Type B pancreatic cell (in vitro differentiated cells): ENCODE measurements around the gene ACOT9. TPM values are rescaled to one million over a fixed set of nuclear protein-coding genes. Genes with fewer than 3 reads are reported as not detected.
"Not testable (repeated sequence)": the region's sequence is repeated elsewhere in the genome, so short reads cannot be mapped to it uniquely, and the experiment has no call there.

Experiments used
- DNase-seq: peaks from one replicate; pipeline ENCODE4 v3.0.0; 2021; ENCODE audit warnings: mixed read lengths; ENCODE audit not compliant: unreplicated experiment; ENCODE audit errors: extremely low spot score
- H3K27ac Mint-ChIP-seq: 2 replicates; pipeline ENCODE4 v1.8.0; 2021; ENCODE audit warnings: mild to moderate bottlenecking, mixed read lengths
- H3K27me3 Mint-ChIP-seq: 2 replicates; pipeline ENCODE4 v1.8.0; 2021; ENCODE audit warnings: mixed read lengths
- H3K36me3 Mint-ChIP-seq: 2 replicates; pipeline ENCODE4 v1.8.0; 2021; ENCODE audit warnings: mixed read lengths
- H3K4me1 Mint-ChIP-seq: one replicate; pipeline ENCODE4 v1.8.0; 2021; ENCODE audit warnings: mixed read lengths; ENCODE audit not compliant: unreplicated experiment
- H3K4me3 Mint-ChIP-seq: 2 replicates; pipeline ENCODE4 v1.8.0; 2021; ENCODE audit warnings: mild to moderate bottlenecking, mixed read lengths
- H3K9me3 Mint-ChIP-seq: 2 replicates; pipeline ENCODE4 v1.8.0; 2021; ENCODE audit warnings: mixed read lengths
- CTCF ChIP-seq: fragments of 200-600 bp; sonication (generic); conservative IDR thresholded peaks from 2 replicates; pipeline ENCODE4 v1.5.0; 2021; ENCODE audit warnings: antibody characterized with exemption, mild to moderate bottlenecking
- total RNA-seq: library from RNA; stranded (reverse); gene quantifications from 2 replicates; pipeline ENCODE4 v1.2.1, GENCODE V29; 2021; ENCODE audit warnings: low replicate concordance

Gene ACOT9
- total RNA-seq, 1 donor from 2014 or later: 37.9 TPM

GRCh38 chrX:23782863-23783588 lies 40.0 kb upstream of the ACOT9 start, which contains the start of gene SAT1:
Gene SAT1 (plus strand): TSS chrX:23783173. CDS start chrX:23783352, 179 bp downstream.
- peak; percentile 98 for TF ChIP-seq CTCF
- peak; percentile 99 for DNase-seq
- no peaks in the 10 kb centered on the region for H3K9me3 Mint-ChIP-seq
- H3K27me3 Mint-ChIP-seq: no peaks in the 10 kb centered on the region
- H3K36me3 Mint-ChIP-seq: peaks cover 28% of the 10 kb centered on the region
- peak within 1 kb of the TSS; percentile 87 for H3K27ac Mint-ChIP-seq
- peaks cover 19% of the 10 kb centered on the region for H3K4me1 Mint-ChIP-seq
- H3K4me3 Mint-ChIP-seq: peak within 1 kb of the TSS; percentile 98

GRCh38 chrX:23782455-23782854 lies 39.4 kb upstream of the ACOT9 start:
- no peaks in the 10 kb centered on the region for H3K27me3 Mint-ChIP-seq
- H3K4me3 Mint-ChIP-seq: peak overlapping the region; percentile 98
- no peak for TF ChIP-seq CTCF

GRCh38 chrX:23779025-23779424 lies 35.9 kb upstream of the ACOT9 start:
- TF ChIP-seq CTCF: peak; percentile 37
- Mint-ChIP-seq H3K4me3 (no peak overlapping the region), H3K27ac (no peak overlapping the region), H3K36me3 (peaks cover 4% of the 10 kb centered on the region), H3K4me1 (peaks cover 4% of the 10 kb centered on the region), H3K27me3 (no peaks in the 10 kb centered on the region), H3K9me3 (no peaks in the 10 kb centered on the region)
- no peak for DNase-seq

More at GRCh38 chrX:23782455-23782854, 39.4 kb upstream of the ACOT9 start:
- H3K9me3 Mint-ChIP-seq: no peaks in the 10 kb centered on the region
- peaks cover 28% of the 10 kb centered on the region for H3K36me3 Mint-ChIP-seq
- peaks cover 18% of the 10 kb centered on the region for H3K4me1 Mint-ChIP-seq
- peak overlapping the region; percentile 87 for H3K27ac Mint-ChIP-seq
- no peak for DNase-seq

GRCh38 chrX:23776363-23776762 lies 33.3 kb upstream of the ACOT9 start:
- Mint-ChIP-seq H3K27me3 (no peaks in the 10 kb centered on the region), H3K9me3 (no peaks in the 10 kb centered on the region), H3K4me1 (no peaks in the 10 kb centered on the region), H3K4me3 (no peak overlapping the region), H3K36me3 (no peaks in the 10 kb centered on the region), H3K27ac (no peak overlapping the region)
- no peak for TF ChIP-seq CTCF
- DNase-seq: no peak

GRCh38 chrX:23773601-23774175 lies 30.6 kb upstream of the ACOT9 start:
- H3K36me3 Mint-ChIP-seq: no peaks in the 10 kb centered on the region
- no peak for TF ChIP-seq CTCF
- DNase-seq: no peak

GRCh38 chrX:23771086-23771485 lies 28.0 kb upstream of the ACOT9 start:
- not testable (repeated sequence) for H3K36me3 Mint-ChIP-seq, DNase-seq, H3K27ac Mint-ChIP-seq, H3K4me1 Mint-ChIP-seq, H3K27me3 Mint-ChIP-seq, H3K4me3 Mint-ChIP-seq, H3K9me3 Mint-ChIP-seq

More at GRCh38 chrX:23773601-23774175, 30.6 kb upstream of the ACOT9 start:
- Mint-ChIP-seq H3K9me3 (no peaks in the 10 kb centered on the region), H3K27ac (no peak overlapping the region), H3K4me1 (no peaks in the 10 kb centered on the region), H3K4me3 (no peak overlapping the region), H3K27me3 (no peaks in the 10 kb centered on the region)
